ENCODE measurements around the gene GNL1. TPM values are rescaled to one million over a fixed set of nuclear protein-coding genes. Genes with fewer than 3 reads are reported as not detected.

Gene GNL1
- total and polyA plus RNA-seq, 2 donors (not counting 3 experiments of a cell fraction or from before 2014, with no cell fraction given): 58.4 to 87.3 TPM

DNA sequence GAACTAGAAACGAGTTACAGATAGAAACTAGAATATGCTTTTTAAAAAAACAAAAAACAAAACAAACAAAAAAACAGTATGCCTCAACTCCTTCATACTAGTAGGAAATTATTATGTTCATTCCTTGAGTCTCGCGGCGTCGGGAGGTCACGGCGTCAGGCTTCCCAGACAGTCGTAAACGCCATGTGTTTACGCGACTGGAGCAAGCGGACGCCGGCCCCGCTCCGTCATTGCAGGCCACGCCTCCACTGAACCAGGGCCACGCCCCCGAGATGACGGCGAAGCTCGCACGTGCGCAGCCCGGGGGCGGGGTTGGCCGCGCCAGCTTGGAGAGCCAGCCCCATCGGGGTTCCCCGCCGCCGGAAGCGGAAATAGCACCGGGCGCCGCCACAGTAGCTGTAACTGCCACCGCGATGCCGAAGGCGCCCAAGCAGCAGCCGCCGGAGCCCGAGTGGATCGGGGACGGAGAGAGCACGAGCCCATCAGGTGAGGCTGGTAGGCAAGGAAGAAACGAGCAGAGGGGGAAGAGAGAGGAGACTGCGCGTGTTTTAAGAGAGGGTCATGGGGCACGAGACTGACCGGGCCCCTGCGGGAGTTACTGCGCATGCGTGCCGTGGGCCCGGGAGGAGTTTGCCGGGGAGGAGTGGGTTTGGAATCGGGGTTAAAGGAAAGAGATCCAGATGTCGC is 14.9 kb upstream of the GNL1 start, which contains the start of gene ABCF1:
Gene ABCF1, plus strand, starts transcription at position 368 of the 687 bp plus-strand sequence. Its CDS starts 46 bp downstream, at position 414.
- H4K20me1 ChIP-seq (replicated peaks; ENCODE audit: control insufficient read depth, extremely low read depth, insufficient read depth, low read length): no peaks in the 10 kb centered on the region
- no TSS peak for BruUV-seq (replicated peaks)
- H3K9me3 ChIP-seq (replicated peaks; ENCODE audit: control insufficient read depth, insufficient read depth, low read length): no peaks in the 10 kb centered on the region
- peaks cover 18% of the 10 kb centered on the region for H3K4me1 ChIP-seq (ENCODE audit: control insufficient read depth, extremely low read depth, insufficient read depth, low read length)
- intact Hi-C loops (cut with micrococcal nuclease): loop anchor here (1.0 kb wide), 4 partner anchors 15 to 88 kb away; partner anchors contain the start of genes GNL1, MRPS18B and PPP1R10
- peak within 1 kb of the TSS; percentile 93 for H2AFZ ChIP-seq (ENCODE audit: low read depth, low read length)
- FAIRE-seq (peak; percentile 95), DNase-seq (ENCODE audit: low read depth, low spot score) (peak; percentile 99)
- ChIA-PET POLR2A (interaction anchor here (0.9 to 1.9 kb wide), 3 partner anchors 14 to 44 kb away, joined by 4 to 9 read pairs (median 6); partner anchors contain the start of genes GNL1 and PRR3), CTCF (interaction anchor here (0.6 to 2.7 kb wide), 12 partner anchors 9 to 160 kb away, joined by 3 to 17 read pairs (median 6); partner anchors contain the start of genes DHX16 and PRR3)
- H3K4me2 ChIP-seq (ENCODE audit: insufficient read depth, low read length): peak within 1 kb of the TSS; percentile 87
- dilution Hi-C loops (cut with MboI; ENCODE audit: extremely low pct_ligation_motif_present, low sequenced_read_pairs): no loop called here
- H3K27ac ChIP-seq (ENCODE audit: insufficient read depth, low read depth, low read length): peak within 1 kb of the TSS; percentile 86
- H3K36me3 ChIP-seq (ENCODE audit: control insufficient read depth in 2 of 2, extremely low read depth in 1 of 2, insufficient read depth in 2 of 2, low read length in 2 of 2): no peaks in the 10 kb centered on the region
- H3K4me3 ChIP-seq (replicated peaks in 1 of 3; ENCODE audit: insufficient read depth in 1 of 3, low read depth in 1 of 3, low read length in 3 of 3): peak within 1 kb of the TSS; percentile 57 to 86 (median 76)
- peak within 1 kb of the TSS; percentile 90 for H3K9ac ChIP-seq (replicated peaks; ENCODE audit: extremely low read depth, insufficient read depth, low read length)
- peaks cover 41% of the 10 kb centered on the region for H3K79me2 ChIP-seq (ENCODE audit: control insufficient read depth, insufficient read depth, low read length)
- H3K9me1 ChIP-seq (replicated peaks; ENCODE audit: control insufficient read depth, extremely low read depth, insufficient read depth, low read length): no peaks in the 10 kb centered on the region
- H3K27me3 ChIP-seq (ENCODE audit: control insufficient read depth in 2 of 2, insufficient read depth in 2 of 2, low read length in 2 of 2): no peaks in the 10 kb centered on the region
- TF ChIP-seq FOS (IDR thresholded peaks at IDR 0.05; ENCODE audit: borderline replicate concordance, insufficient read depth, low read length) (no peak), EZH2 (IDR thresholded peaks at IDR 0.05; ENCODE audit: borderline replicate concordance, low read depth, low read length, severe bottlenecking) (no peak), POLR2AphosphoS5 (IDR thresholded peaks at IDR 0.05; ENCODE audit: insufficient read depth, low read depth, low read length) (peak; percentile 96), GATA2 (IDR thresholded peaks at IDR 0.05; ENCODE audit: insufficient read depth, insufficient read length, low read depth, low read length) (no peak), JUN (IDR thresholded peaks at IDR 0.05; ENCODE audit: borderline replicate concordance, insufficient read depth, insufficient read length, low read depth) (no peak), MYC (IDR thresholded peaks at IDR 0.05; ENCODE audit: low read depth, low read length) (no peak), POLR2A (IDR thresholded peaks at IDR 0.05; ENCODE audit: low read depth, low read length) (no peak)
- TF ChIP-seq, protein P1, sequence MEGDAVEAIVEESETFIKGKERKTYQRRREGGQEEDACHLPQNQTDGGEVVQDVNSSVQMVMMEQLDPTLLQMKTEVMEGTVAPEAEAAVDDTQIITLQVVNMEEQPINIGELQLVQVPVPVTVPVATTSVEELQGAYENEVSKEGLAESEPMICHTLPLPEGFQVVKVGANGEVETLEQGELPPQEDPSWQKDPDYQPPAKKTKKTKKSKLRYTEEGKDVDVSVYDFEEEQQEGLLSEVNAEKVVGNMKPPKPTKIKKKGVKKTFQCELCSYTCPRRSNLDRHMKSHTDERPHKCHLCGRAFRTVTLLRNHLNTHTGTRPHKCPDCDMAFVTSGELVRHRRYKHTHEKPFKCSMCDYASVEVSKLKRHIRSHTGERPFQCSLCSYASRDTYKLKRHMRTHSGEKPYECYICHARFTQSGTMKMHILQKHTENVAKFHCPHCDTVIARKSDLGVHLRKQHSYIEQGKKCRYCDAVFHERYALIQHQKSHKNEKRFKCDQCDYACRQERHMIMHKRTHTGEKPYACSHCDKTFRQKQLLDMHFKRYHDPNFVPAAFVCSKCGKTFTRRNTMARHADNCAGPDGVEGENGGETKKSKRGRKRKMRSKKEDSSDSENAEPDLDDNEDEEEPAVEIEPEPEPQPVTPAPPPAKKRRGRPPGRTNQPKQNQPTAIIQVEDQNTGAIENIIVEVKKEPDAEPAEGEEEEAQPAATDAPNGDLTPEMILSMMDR (IDR thresholded peaks at IDR 0.05; ENCODE audit: extremely low read depth in 1 of 2, insufficient read depth in 1 of 2, low read depth in 1 of 2, low read length in 2 of 2): no peak
- TF ChIP-seq, protein P2, sequence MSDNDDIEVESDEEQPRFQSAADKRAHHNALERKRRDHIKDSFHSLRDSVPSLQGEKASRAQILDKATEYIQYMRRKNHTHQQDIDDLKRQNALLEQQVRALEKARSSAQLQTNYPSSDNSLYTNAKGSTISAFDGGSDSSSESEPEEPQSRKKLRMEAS (IDR thresholded peaks at IDR 0.05; ENCODE audit: insufficient read depth, insufficient read length): peak; percentile 96
